K562 (cell line): ENCODE results near the gene DUOXA2.

Source experiments
- CTBP1 ChIP-seq: fragments of 450-650 bp; IDR thresholded peaks from 2 replicates; pipeline ENCODE4 v1.6.1; 2016; ENCODE audit warnings: borderline replicate concordance
- FOXM1 ChIP-seq, 2 experiments: fragments of 450-650 bp in 1 of 2; sonication (generic) in 1 of 2; formaldehyde crosslinking in 1 of 2; IDR thresholded peaks; 2 replicates each; pipeline versions ENCODE4 v1.6.1 to v1.9.0; 2017 to 2022; ENCODE audit warnings: low read depth in 2 of 2, mild to moderate bottlenecking in 2 of 2, missing genetic modification reagents in 1 of 2, moderate library complexity in 1 of 2
- HMG20A ChIP-seq: fragments of 450-650 bp; formaldehyde crosslinking; conservative IDR thresholded peaks from 2 replicates; pipeline ENCODE4 v1.4.0; 2020; ENCODE audit warnings: mild to moderate bottlenecking, mixed read lengths
- KDM4B ChIP-seq, 2 experiments: fragments of 450-650 bp in 1 of 2; sonication (generic) in 1 of 2; IDR thresholded peaks; 2 replicates each; pipeline ENCODE4 v1.6.1; 2016 to 2017; ENCODE audit warnings: borderline replicate concordance in 2 of 2, antibody characterized with exemption in 1 of 2, low read depth in 1 of 2, mild to moderate bottlenecking in 1 of 2
- POLR2A ChIP-seq: fragments of 450-650 bp; conservative IDR thresholded peaks from 2 replicates; pipeline ENCODE4 v1.6.1; 2016
- POLR2H ChIP-seq: IDR thresholded peaks from 2 replicates; pipeline ENCODE4 v1.6.1; 2016; ENCODE audit warnings: missing genetic modification characterization, low read depth, mild to moderate bottlenecking, control low read depth, missing compliant biosample characterization, moderate library complexity
- RFX5 ChIP-seq: IDR thresholded peaks from 2 replicates; pipeline ENCODE4 v1.6.1; 2011; ENCODE audit warnings: low read depth, mild to moderate bottlenecking, improper control_type of control experiment, low read length
- RUNX1 ChIP-seq: sonication (generic); IDR thresholded peaks from 2 replicates; pipeline ENCODE4 v1.6.1; 2016; ENCODE audit warnings: antibody characterized with exemption, low read depth
- SMC3 ChIP-seq: conservative IDR thresholded peaks from 2 replicates; pipeline ENCODE4 v1.6.1; 2011; ENCODE audit warnings: low read depth, low read length, improper control_type of control experiment; ENCODE audit not compliant: insufficient read depth
- ZNF146 ChIP-seq: IDR thresholded peaks from one replicate; pipeline ENCODE4 v1.6.1; 2018; ENCODE audit warnings: missing compliant biosample characterization; ENCODE audit not compliant: unreplicated experiment
- TF ChIP-seq, protein P1 (sequence below): sonication (generic); formaldehyde crosslinking; IDR thresholded peaks from 2 replicates; pipeline ENCODE4 v1.8.1; 2023; ENCODE audit warnings: mild to moderate bottlenecking, missing genetic modification reagents
- TF ChIP-seq, protein P2 (sequence below): sonication (generic); formaldehyde crosslinking; IDR thresholded peaks from 2 replicates; pipeline ENCODE4 v1.8.1; 2022; ENCODE audit warnings: missing genetic modification reagents
- TF ChIP-seq, protein P3 (sequence below), 3 experiments: IDR thresholded peaks in 2 of 3; conservative IDR thresholded peaks in 1 of 3; 2 replicates each; pipeline ENCODE4 v1.5.1; 2011 to 2012; ENCODE audit warnings: low read length in 3 of 3, mild to moderate bottlenecking in 3 of 3, control low read depth in 2 of 3, improper control_type of control experiment in 1 of 3, inconsistent platforms in 1 of 3, low read depth in 1 of 3, mixed read lengths in 1 of 3, moderate library complexity in 1 of 3; ENCODE audit not compliant: insufficient read depth in 2 of 3

DNA sequence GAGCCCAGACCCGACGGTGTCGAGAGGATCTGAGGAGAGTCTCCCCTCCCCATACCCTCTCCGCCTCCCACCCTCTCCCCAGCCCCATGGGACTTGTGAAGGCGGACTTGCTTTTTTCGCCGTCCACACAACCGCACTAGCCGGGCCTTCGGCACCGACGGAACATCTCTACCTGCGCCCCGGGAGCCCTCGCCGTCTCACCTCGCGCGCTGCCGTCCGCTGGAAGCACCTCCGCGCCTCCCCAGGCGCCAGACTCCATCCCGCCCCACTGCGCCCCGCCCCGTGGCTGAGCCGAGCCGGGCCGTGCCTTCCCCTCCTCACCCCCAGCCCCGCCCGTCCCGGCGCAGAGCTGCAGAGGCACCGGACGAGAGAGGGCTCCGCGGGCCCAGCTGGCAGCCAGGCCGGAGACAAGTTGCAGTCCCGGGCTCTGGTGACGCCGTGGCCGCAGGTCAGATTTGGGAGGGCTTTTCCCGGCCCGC is 15.6 kb downstream of the DUOXA2 start, which contains the start of the genes DUOX1 and DUOXA1:
- TF ChIP-seq, protein P1, sequence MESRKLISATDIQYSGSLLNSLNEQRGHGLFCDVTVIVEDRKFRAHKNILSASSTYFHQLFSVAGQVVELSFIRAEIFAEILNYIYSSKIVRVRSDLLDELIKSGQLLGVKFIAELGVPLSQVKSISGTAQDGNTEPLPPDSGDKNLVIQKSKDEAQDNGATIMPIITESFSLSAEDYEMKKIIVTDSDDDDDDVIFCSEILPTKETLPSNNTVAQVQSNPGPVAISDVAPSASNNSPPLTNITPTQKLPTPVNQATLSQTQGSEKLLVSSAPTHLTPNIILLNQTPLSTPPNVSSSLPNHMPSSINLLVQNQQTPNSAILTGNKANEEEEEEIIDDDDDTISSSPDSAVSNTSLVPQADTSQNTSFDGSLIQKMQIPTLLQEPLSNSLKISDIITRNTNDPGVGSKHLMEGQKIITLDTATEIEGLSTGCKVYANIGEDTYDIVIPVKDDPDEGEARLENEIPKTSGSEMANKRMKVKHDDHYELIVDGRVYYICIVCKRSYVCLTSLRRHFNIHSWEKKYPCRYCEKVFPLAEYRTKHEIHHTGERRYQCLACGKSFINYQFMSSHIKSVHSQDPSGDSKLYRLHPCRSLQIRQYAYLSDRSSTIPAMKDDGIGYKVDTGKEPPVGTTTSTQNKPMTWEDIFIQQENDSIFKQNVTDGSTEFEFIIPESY (CRISPR knock-in tag): no peak
- TF ChIP-seq CTBP1: no peak
- no peak for TF ChIP-seq RUNX1
- TF ChIP-seq ZNF146 (CRISPR knock-in tag): no peak
- TF ChIP-seq POLR2H: no peak
- TF ChIP-seq FOXM1 (IDR thresholded peaks at IDR 0.05; ENCODE audit: low read depth): no peak
- no peak for TF ChIP-seq FOXM1 (CRISPR knock-in tag; IDR thresholded peaks at IDR 0.05; ENCODE audit: low read depth)
- TF ChIP-seq SMC3: no peak
- no peak for TF ChIP-seq POLR2A
- no peak for TF ChIP-seq KDM4B (IDR thresholded peaks at IDR 0.05; ENCODE audit: borderline replicate concordance in 2 of 2, low read depth in 1 of 2)
- TF ChIP-seq, protein P2, sequence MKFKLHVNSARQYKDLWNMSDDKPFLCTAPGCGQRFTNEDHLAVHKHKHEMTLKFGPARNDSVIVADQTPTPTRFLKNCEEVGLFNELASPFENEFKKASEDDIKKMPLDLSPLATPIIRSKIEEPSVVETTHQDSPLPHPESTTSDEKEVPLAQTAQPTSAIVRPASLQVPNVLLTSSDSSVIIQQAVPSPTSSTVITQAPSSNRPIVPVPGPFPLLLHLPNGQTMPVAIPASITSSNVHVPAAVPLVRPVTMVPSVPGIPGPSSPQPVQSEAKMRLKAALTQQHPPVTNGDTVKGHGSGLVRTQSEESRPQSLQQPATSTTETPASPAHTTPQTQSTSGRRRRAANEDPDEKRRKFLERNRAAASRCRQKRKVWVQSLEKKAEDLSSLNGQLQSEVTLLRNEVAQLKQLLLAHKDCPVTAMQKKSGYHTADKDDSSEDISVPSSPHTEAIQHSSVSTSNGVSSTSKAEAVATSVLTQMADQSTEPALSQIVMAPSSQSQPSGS: no peak
- TF ChIP-seq, protein P3, sequence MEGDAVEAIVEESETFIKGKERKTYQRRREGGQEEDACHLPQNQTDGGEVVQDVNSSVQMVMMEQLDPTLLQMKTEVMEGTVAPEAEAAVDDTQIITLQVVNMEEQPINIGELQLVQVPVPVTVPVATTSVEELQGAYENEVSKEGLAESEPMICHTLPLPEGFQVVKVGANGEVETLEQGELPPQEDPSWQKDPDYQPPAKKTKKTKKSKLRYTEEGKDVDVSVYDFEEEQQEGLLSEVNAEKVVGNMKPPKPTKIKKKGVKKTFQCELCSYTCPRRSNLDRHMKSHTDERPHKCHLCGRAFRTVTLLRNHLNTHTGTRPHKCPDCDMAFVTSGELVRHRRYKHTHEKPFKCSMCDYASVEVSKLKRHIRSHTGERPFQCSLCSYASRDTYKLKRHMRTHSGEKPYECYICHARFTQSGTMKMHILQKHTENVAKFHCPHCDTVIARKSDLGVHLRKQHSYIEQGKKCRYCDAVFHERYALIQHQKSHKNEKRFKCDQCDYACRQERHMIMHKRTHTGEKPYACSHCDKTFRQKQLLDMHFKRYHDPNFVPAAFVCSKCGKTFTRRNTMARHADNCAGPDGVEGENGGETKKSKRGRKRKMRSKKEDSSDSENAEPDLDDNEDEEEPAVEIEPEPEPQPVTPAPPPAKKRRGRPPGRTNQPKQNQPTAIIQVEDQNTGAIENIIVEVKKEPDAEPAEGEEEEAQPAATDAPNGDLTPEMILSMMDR (IDR thresholded peaks at IDR 0.05 in 2 of 3, conservative IDR thresholded peaks at IDR 0.05 in 1 of 3; ENCODE audit: insufficient read depth in 2 of 3, low read depth in 1 of 3, low read length in 3 of 3): no peak
- TF ChIP-seq HMG20A: no peak
- TF ChIP-seq RFX5: no peak
